C4-2B (cell line): ENCODE data around the gene PPP1R1C.

ENCODE experiments used
- CTCF ChIP-seq: fragments of 450-650 bp; conservative IDR thresholded peaks from 2 replicates; pipeline ENCODE4 v1.5.1; 2017; ENCODE audit warnings: mild to moderate bottlenecking
- ZFX ChIP-seq: fragments of 450-650 bp; IDR thresholded peaks from 2 replicates; pipeline ENCODE4 v1.6.1; 2017

- TF ChIP-seq CTCF = no peak
- TF ChIP-seq ZFX = no peak
These were observed 15.4 kb upstream of the PPP1R1C start for GRCh38 chr2:181970160-181970794.
